Chondrocyte (in vitro differentiated cells): Measurements from ENCODE around the gene RAPSN. TPM values are rescaled to one million over a fixed set of nuclear protein-coding genes. Genes with fewer than 3 reads are reported as not detected.

ENCODE experiments used
- DNase-seq: peaks from one replicate; pipeline ENCODE4 v3.0.0; 2021; ENCODE audit warnings: mixed read lengths, low spot score
- H3K27ac Mint-ChIP-seq: one replicate; pipeline ENCODE4 v1.8.0; 2021; ENCODE audit warnings: mild to moderate bottlenecking, moderate library complexity, mixed read lengths; ENCODE audit not compliant: unreplicated experiment
- H3K27me3 Mint-ChIP-seq: 2 replicates; pipeline ENCODE4 v1.8.0; 2021; ENCODE audit warnings: low read depth, mixed read lengths
- H3K36me3 Mint-ChIP-seq: 2 replicates; pipeline ENCODE4 v1.8.0; 2021; ENCODE audit warnings: low read depth, mixed read lengths
- H3K4me1 Mint-ChIP-seq: 2 replicates; pipeline ENCODE4 v1.8.0; 2021; ENCODE audit warnings: low read depth, mild to moderate bottlenecking, mixed read lengths
- H3K4me3 Mint-ChIP-seq: one replicate; pipeline ENCODE4 v1.8.0; 2021; ENCODE audit warnings: mild to moderate bottlenecking, moderate library complexity, mixed read lengths; ENCODE audit not compliant: unreplicated experiment
- H3K9me3 Mint-ChIP-seq: 2 replicates; pipeline ENCODE4 v1.8.0; 2021; ENCODE audit warnings: low read depth, mixed read lengths
- CTCF ChIP-seq: fragments of 200-600 bp; sonication (generic); IDR thresholded peaks from 2 replicates; pipeline ENCODE4 v1.5.0; 2021; ENCODE audit warnings: antibody characterized with exemption, mild to moderate bottlenecking, moderate library complexity
- total RNA-seq: library from RNA; stranded (reverse); gene quantifications from 3 replicates; pipeline ENCODE4 v1.2.1, GENCODE V29; 2021

RAPSN gene
- total RNA-seq, 1 donor from 2014 or later: 0.35 TPM

- Mint-ChIP-seq H3K36me3 (no peaks in the 10 kb centered on the region), H3K27ac (no peak overlapping the region), H3K4me3 (no peak overlapping the region), H3K9me3 (no peaks in the 10 kb centered on the region), H3K27me3 (no peaks in the 10 kb centered on the region), H3K4me1 (no peaks in the 10 kb centered on the region)
- no peak for DNase-seq
- TF ChIP-seq CTCF: no peak
Observed at GRCh38 chr11:47391711-47392432, 57.1 kb downstream of the RAPSN start.

- DNase-seq: no peak
- H3K27ac Mint-ChIP-seq: no peak overlapping the region
Observed at GRCh38 chr11:47391077-47391583, 57.8 kb downstream of the RAPSN start.

DNA sequence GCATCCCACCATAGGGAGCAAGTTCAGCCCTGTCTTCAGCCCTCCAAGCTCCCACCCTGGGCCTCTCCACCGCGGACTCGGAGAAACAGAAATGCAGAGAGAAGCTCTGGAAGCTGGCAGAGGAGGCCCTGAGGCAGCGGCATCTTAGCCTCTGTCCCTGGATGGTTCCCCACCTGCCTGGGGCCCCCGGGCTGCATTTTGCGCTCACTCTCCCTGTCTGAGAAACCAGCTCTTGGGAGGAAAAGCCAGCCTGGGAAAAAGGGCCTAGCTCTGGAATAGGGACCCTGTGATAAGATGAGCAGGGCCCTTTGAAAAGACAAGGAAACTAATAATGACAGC is 58.5 kb downstream of the RAPSN start:
- H3K4me1 Mint-ChIP-seq: no peaks in the 10 kb centered on the region
- no peak overlapping the region for H3K27ac Mint-ChIP-seq
- H3K36me3 Mint-ChIP-seq: no peaks in the 10 kb centered on the region
- TF ChIP-seq CTCF: no peak
- no peak overlapping the region for H3K4me3 Mint-ChIP-seq
- no peak for DNase-seq
- H3K27me3 Mint-ChIP-seq: no peaks in the 10 kb centered on the region
- H3K9me3 Mint-ChIP-seq: no peaks in the 10 kb centered on the region

More at GRCh38 chr11:47391077-47391583, 57.8 kb downstream of the RAPSN start:
- Mint-ChIP-seq H3K36me3 (no peaks in the 10 kb centered on the region), H3K9me3 (no peaks in the 10 kb centered on the region), H3K4me1 (no peaks in the 10 kb centered on the region), H3K4me3 (no peak overlapping the region), H3K27me3 (no peaks in the 10 kb centered on the region)
- no peak for TF ChIP-seq CTCF

- Mint-ChIP-seq H3K36me3 (no peaks in the 10 kb centered on the region), H3K9me3 (no peaks in the 10 kb centered on the region), H3K27ac (no peak overlapping the region), H3K4me1 (no peaks in the 10 kb centered on the region), H3K27me3 (no peaks in the 10 kb centered on the region), H3K4me3 (no peak overlapping the region)
- no peak for DNase-seq
- no peak for TF ChIP-seq CTCF
Observed at GRCh38 chr11:47389577-47390421, 59.1 kb downstream of the RAPSN start.

DNA sequence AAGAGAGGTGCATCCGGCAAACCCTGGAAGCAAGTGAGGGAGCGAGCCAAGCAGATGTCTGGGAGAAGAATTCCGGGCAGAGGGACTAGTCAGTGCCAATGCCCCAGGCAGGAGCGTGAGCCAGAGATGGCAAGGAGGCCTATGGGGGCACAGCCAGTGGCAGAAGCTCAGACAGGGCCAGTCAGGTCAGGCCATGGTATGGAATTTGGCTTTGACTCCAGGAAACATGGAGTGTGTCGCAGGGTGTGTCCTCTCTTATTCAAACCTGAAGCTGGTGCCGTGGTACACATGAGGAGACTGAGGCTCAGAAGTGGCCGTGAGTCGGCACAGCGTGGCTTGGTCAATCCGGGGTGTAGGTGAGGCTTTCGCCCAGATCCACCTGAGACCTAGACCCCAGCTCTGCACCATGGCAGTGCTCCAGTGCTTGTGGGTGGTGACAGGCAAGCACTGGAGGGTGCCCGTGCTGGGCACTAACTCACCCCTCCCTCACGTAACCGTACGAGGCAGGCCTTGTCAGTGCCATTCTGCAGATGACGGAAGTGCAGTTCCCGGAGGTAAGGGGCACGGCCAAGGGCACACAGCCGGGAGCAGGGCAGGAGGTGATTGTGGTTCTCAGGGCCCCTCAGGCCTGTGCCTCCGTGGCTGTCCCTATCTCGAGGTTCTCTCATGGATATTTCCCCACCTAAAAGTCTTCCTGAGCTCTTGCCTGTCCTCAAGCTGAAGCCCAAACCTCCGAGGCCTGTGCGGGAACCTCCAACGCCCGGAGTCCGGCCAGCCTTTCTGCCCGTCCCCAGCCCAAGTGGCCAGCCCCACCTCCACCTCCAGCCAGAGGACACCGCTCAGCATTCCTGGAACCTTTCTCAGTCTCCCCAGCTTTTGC is 60.0 kb downstream of the RAPSN start:
- Mint-ChIP-seq H3K4me1 (no peaks in the 10 kb centered on the region), H3K27ac (no peak overlapping the region), H3K27me3 (no peaks in the 10 kb centered on the region), H3K36me3 (no peaks in the 10 kb centered on the region), H3K4me3 (no peak overlapping the region), H3K9me3 (no peaks in the 10 kb centered on the region)
- TF ChIP-seq CTCF: no peak
- DNase-seq: no peak
